ENCODE data around the gene PCDHGA1. TPM values are rescaled to one million over a fixed set of nuclear protein-coding genes. Genes with fewer than 3 reads are reported as not detected.

PCDHGA1 gene
- total RNA-seq, 2 donors from 2014 or later, result 0.33 to 0.78 TPM

GRCh38 chr5:141523991-141524390, 193.7 kb downstream of the PCDHGA1 start:
- no peak for DNase-seq
- H3K9me3 ChIP-seq, result no peaks in the 10 kb centered on the region
- no peak overlapping the region for H3K4me3 ChIP-seq
- 93 to 95% methylated on average over 8 of the region's 8 CpGs for WGBS, 2 donors
- peaks cover 0 to 8% of the 10 kb centered on the region in 2 donors for H3K36me3 ChIP-seq (replicated peaks in 1 of 2; ENCODE audit: insufficient read depth in 1 of 2, low read depth in 2 of 2)
- H3K27me3 ChIP-seq, result no peaks in the 10 kb centered on the region
- intact Hi-C loops (cut with DNase I), result no loop called here
- H3K27ac ChIP-seq, result no peak overlapping the region
- TF ChIP-seq POLR2A (IDR thresholded peaks at IDR 0.05), result no peak
- TF ChIP-seq CTCF (IDR thresholded peaks at IDR 0.05), result no peak
- H3K4me1 ChIP-seq, result peaks cover 42% of the 10 kb centered on the region
- ATAC-seq, result no peak

DNA sequence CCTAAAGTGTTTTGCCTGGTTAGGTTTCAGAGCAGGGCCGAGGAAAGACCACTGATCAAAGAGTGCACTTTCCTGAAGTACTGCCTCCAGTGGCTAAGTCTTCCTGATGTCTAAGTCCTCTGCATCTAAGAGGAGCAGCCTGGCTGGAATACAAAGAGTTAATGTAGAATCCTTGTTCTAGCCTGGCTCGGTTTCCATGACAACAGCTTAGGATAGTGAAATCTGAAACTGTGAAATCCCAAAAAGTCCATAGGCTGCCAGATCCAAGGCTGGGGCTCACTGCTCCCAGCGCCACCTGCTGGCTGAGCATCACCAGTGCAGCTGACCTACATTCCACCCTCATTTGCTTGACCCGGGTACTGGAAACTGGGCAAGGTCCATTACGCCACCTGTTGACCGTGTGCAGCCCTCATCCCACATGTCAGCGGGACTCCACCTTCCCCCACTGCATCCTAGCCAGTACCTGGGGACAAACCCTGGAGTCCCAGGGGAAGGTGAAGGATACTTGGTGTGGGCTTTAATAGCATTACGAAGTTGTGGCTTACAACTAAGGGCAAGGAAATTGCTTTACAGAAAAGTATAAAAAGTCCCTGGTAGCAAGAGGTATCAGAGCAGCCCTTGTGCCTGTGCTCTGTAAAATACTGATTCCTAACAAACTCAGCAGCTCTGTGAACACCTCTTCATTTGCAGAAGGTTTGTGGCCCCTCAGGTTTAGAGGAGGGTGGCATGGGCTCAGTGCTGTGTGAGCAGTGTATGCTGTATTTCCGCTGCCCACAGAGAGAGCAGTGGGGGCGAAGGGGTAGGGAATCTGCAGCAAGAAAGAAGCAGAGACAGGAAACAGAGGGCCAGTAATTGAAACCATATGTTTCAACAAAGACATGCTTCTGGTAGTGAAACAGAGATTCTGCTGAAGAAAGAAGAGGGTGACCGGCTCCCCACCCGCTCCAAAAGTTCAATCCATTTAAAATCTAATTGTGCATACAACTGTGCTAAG, 194.6 kb downstream of the PCDHGA1 start:
- intact Hi-C loops (cut with DNase I), result no loop called here
- WGBS, 2 donors, result 40 to 43% methylated on average over 12 of the region's 12 CpGs
- ATAC-seq (peak; percentile 77), DNase-seq (peak; percentile 83 to 91 (median 86))
- H3K27ac ChIP-seq, result peak overlapping the region in 3 of 4 donors; percentile 49 to 60 (median 52)
- TF ChIP-seq POLR2A (IDR thresholded peaks at IDR 0.05) (no peak), CTCF (IDR thresholded peaks at IDR 0.05) (peak; percentile 93 to 99 (median 97))
- no peak overlapping the region for H3K4me3 ChIP-seq
- no peaks in the 10 kb centered on the region for H3K27me3 ChIP-seq
- H3K36me3 ChIP-seq (replicated peaks in 1 of 2; ENCODE audit: insufficient read depth in 1 of 2, low read depth in 2 of 2), result peaks cover 0 to 8% of the 10 kb centered on the region in 2 donors
- peaks cover 51% of the 10 kb centered on the region for H3K4me1 ChIP-seq
- no peaks in the 10 kb centered on the region for H3K9me3 ChIP-seq

DNA sequence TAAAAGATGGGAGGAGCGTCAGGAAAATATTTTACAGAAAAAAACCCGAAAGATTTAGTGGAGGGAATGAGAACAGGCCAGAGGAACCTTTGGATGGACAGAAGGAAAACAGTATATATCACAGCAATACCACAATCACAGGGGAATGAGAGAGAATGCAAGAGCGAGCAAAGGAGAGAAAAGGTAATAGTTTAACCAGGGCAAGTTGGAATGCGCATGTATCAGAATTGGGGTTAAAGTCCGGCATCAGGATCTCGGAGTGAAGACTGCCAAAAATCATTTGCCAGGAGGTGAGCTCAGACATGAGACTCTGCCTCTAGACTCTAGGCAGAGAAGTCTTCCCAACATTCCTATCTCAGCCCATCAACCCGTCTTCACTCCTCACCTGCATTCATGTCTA, 195.3 kb downstream of the PCDHGA1 start:
- H3K9me3 ChIP-seq, result no peaks in the 10 kb centered on the region
- peaks cover 0 to 8% of the 10 kb centered on the region in 2 donors for H3K36me3 ChIP-seq (replicated peaks in 1 of 2; ENCODE audit: insufficient read depth in 1 of 2, low read depth in 2 of 2)
- 52 to 64% methylated on average over 7 of the region's 7 CpGs for WGBS, 2 donors
- H3K27ac ChIP-seq, result peak overlapping the region in 3 of 4 donors; percentile 49 to 60 (median 52)
- no peak overlapping the region for H3K4me3 ChIP-seq
- DNase-seq (peak in 3 of 4 donors; percentile 30 to 55 (median 50)), ATAC-seq (no peak)
- intact Hi-C loops (cut with DNase I), result no loop called here
- H3K27me3 ChIP-seq, result no peaks in the 10 kb centered on the region
- no peak for TF ChIP-seq POLR2A (IDR thresholded peaks at IDR 0.05)
- peaks cover 51% of the 10 kb centered on the region for H3K4me1 ChIP-seq

- intact Hi-C loops (cut with DNase I), result no loop called here
- H3K4me3 ChIP-seq, result no peak overlapping the region
- 67 to 71% methylated on average over 1 of the region's 1 CpG for WGBS, 2 donors
- no peak for ATAC-seq
- no peaks in the 10 kb centered on the region for H3K27me3 ChIP-seq
- peak overlapping the region in 2 of 4 donors; percentile 79 to 85 for H3K27ac ChIP-seq
- H3K9me3 ChIP-seq, result no peaks in the 10 kb centered on the region
- TF ChIP-seq CTCF (IDR thresholded peaks at IDR 0.05) (no peak), POLR2A (IDR thresholded peaks at IDR 0.05) (no peak)
- peaks cover 0 to 8% of the 10 kb centered on the region in 2 donors for H3K36me3 ChIP-seq (replicated peaks in 1 of 2; ENCODE audit: insufficient read depth in 1 of 2, low read depth in 2 of 2)
- peaks cover 43% of the 10 kb centered on the region for H3K4me1 ChIP-seq
- no peak for DNase-seq
Observed at GRCh38 chr5:141527426-141527825, 197.1 kb downstream of the PCDHGA1 start.

DNA sequence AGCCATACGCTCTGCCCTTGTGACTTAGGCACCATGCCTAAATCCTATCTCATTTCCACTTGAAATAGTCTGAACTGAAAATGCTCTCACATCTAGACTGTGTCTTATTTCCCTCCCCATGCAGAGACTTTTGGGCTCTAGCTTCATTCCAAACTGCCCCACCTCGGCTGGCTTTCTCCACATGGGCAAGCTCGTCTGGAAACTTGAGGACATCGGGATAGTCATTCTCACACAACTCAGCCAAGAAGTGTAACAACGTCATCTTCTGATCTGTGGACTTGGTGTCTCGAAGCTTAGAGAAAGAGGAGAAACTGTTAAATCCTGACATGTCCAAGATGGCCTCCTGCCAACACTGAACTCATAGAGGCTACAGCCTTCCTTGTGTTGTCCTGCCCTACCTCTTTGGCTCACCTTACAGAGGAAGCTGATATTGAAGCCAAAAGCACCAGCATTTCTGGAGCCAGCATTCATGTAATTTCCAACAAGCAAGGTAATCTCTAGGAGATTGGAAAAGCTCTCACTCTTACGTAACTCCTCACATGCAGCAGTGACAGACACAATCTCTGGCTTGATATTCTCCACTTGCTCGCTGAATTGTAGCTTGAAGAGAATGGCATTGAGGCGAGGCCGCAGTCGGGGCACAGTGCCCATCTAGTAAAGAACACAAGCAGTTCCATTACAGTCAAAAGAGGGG, 198.1 kb downstream of the PCDHGA1 start:
- Histone ChIP-seq H3K4me1 (peaks cover 43% of the 10 kb centered on the region), H3K36me3 (replicated peaks in 1 of 2; ENCODE audit: insufficient read depth in 1 of 2, low read depth in 2 of 2) (peaks cover 0 to 8% of the 10 kb centered on the region in 2 donors), H3K4me3 (no peak overlapping the region), H3K9me3 (no peaks in the 10 kb centered on the region), H3K27ac (peak overlapping the region; percentile 79 to 85 (median 82)), H3K27me3 (no peaks in the 10 kb centered on the region)
- ATAC-seq (peak; percentile 85), DNase-seq (peak; percentile 78 to 90 (median 83))
- TF ChIP-seq CTCF (IDR thresholded peaks at IDR 0.05) (no peak), POLR2A (IDR thresholded peaks at IDR 0.05) (peak in 2 of 3 donors; percentile 37 to 58)
- WGBS, 2 donors, result 42 to 46% methylated on average over 11 of the region's 11 CpGs
- intact Hi-C loops (cut with DNase I), result no loop called here

All from body of pancreas (tissue), 4 donors.